K562 (cell line): ENCODE measurements around the gene PFN3. TPM values are rescaled to one million over a fixed set of nuclear protein-coding genes. Genes with fewer than 3 reads are reported as not detected.

Experiments
- ARID1B ChIP-seq: fragments of 450-650 bp; IDR thresholded peaks from 2 replicates; pipeline ENCODE4 v1.6.1; 2016; ENCODE audit warnings: antibody characterized with exemption, mild to moderate bottlenecking, inconsistent platforms
- GATA2 ChIP-seq: sonication (generic); formaldehyde crosslinking; IDR thresholded peaks from 2 replicates; pipeline ENCODE4 v1.4.0; 2020; ENCODE audit warnings: mild to moderate bottlenecking, missing genetic modification reagents
- HDAC1 ChIP-seq, 2 experiments: fragments of 450-650 bp; IDR thresholded peaks; 2 replicates each; pipeline ENCODE4 v1.6.1; 2016 to 2017; ENCODE audit warnings: inconsistent platforms in 1 of 2, mild to moderate bottlenecking in 1 of 2, moderate library complexity in 1 of 2
- HDGF ChIP-seq: fragments of 450-650 bp; IDR thresholded peaks from 2 replicates; pipeline ENCODE4 v1.6.1; 2016
- MCM2 ChIP-seq: fragments of 450-650 bp; IDR thresholded peaks from 2 replicates; pipeline ENCODE4 v1.6.1; 2017; ENCODE audit warnings: low read depth, mild to moderate bottlenecking
- MITF ChIP-seq: IDR thresholded peaks from 2 replicates; pipeline ENCODE4 v1.6.1; 2014; ENCODE audit warnings: antibody characterized with exemption
- MLX ChIP-seq, 2 experiments: fragments of 450-650 bp in 1 of 2; sonication (generic) in 1 of 2; formaldehyde crosslinking; conservative IDR thresholded peaks; 2 replicates each; pipeline versions ENCODE4 v1.4.0 to v1.8.1; 2020 to 2022; ENCODE audit warnings: mild to moderate bottlenecking in 1 of 2, missing genetic modification reagents in 1 of 2
- NBN ChIP-seq: fragments of 450-650 bp; IDR thresholded peaks from 2 replicates; pipeline ENCODE4 v1.6.1; 2016; ENCODE audit warnings: low read depth, mild to moderate bottlenecking
- PHB2 ChIP-seq: fragments of 450-650 bp; IDR thresholded peaks from 2 replicates; pipeline ENCODE4 v1.6.1; 2017; ENCODE audit warnings: low read depth
- PHF20 ChIP-seq: fragments of 450-650 bp; IDR thresholded peaks from 2 replicates; pipeline ENCODE4 v1.6.1; 2018; ENCODE audit not compliant: partially characterized antibody
- PRPF4 ChIP-seq: fragments of 200-400 bp; formaldehyde crosslinking; IDR thresholded peaks from one replicate; pipeline ENCODE4 v1.6.1; 2017; ENCODE audit warnings: low read length, low read depth, mild to moderate bottlenecking; ENCODE audit not compliant: insufficient read depth, poor library complexity, severe bottlenecking
- RBM17 ChIP-seq: fragments of 200-400 bp; formaldehyde crosslinking; IDR thresholded peaks from 2 replicates; pipeline ENCODE4 v1.6.1; 2017; ENCODE audit warnings: low read depth, mild to moderate bottlenecking, low read length, borderline replicate concordance
- SIX5 ChIP-seq, 2 experiments: IDR thresholded peaks; 2 replicates each; pipeline ENCODE4 v1.6.1; 2011; ENCODE audit warnings: low read length in 2 of 2, borderline replicate concordance in 1 of 2, low read depth in 1 of 2, mild to moderate bottlenecking in 1 of 2, moderate library complexity in 1 of 2; ENCODE audit not compliant: insufficient read depth in 1 of 2
- TAF1 ChIP-seq: IDR thresholded peaks from 2 replicates; pipeline ENCODE4 v1.6.1; 2011; ENCODE audit warnings: mild to moderate bottlenecking, low read length, moderate library complexity; ENCODE audit not compliant: insufficient read depth, control insufficient read depth, severe bottlenecking; ENCODE audit errors: extremely low read depth
- TCF15 ChIP-seq: fragments of 250-450 bp; sonication (Bioruptor Pico); IDR thresholded peaks from 2 replicates; pipeline ENCODE4 v1.8.0; 2022; ENCODE audit warnings: moderate library complexity, mild to moderate bottlenecking, inconsistent platforms
- TEAD1 ChIP-seq, 2 experiments: fragments of 450-650 bp in 1 of 2; sonication (generic) in 1 of 2; formaldehyde crosslinking; IDR thresholded peaks; 2 replicates each; pipeline versions ENCODE4 v1.4.0 to v1.8.0; 2020 to 2022; ENCODE audit warnings: mild to moderate bottlenecking in 2 of 2, missing genetic modification reagents in 1 of 2
- TOE1 ChIP-seq, 2 experiments: fragments of 450-650 bp in 1 of 2; sonication (generic) in 1 of 2; formaldehyde crosslinking in 1 of 2; IDR thresholded peaks; 2 replicates each; pipeline versions ENCODE4 v1.7.1 to v1.8.0; 2016 to 2022; ENCODE audit warnings: borderline replicate concordance in 2 of 2, mild to moderate bottlenecking in 2 of 2, antibody characterized with exemption in 1 of 2, inconsistent platforms in 1 of 2, low read depth in 1 of 2, missing genetic modification reagents in 1 of 2, moderate library complexity in 1 of 2
- USF2 ChIP-seq: sonication (generic); formaldehyde crosslinking; IDR thresholded peaks from 2 replicates; pipeline ENCODE4 v1.5.0; 2020; ENCODE audit warnings: missing genetic modification reagents
- ZBTB33 ChIP-seq: sonication (generic); formaldehyde crosslinking; IDR thresholded peaks from 2 replicates; pipeline ENCODE4 v1.8.1; 2023; ENCODE audit warnings: mild to moderate bottlenecking, missing genetic modification reagents
- ZNF175 ChIP-seq: fragments of 200-800 bp; sonication (Bioruptor generic); IDR thresholded peaks from 2 replicates; pipeline ENCODE4 v1.6.1; 2016; ENCODE audit warnings: low read depth, mild to moderate bottlenecking, missing genetic modification characterization, missing compliant biosample characterization
- ZNF263 ChIP-seq: sonication (generic); formaldehyde crosslinking; IDR thresholded peaks from 2 replicates; pipeline ENCODE4 v1.8.0; 2022; ENCODE audit warnings: mild to moderate bottlenecking, missing genetic modification reagents, borderline replicate concordance
- polyA plus RNA-seq, 8 experiments: library from polyadenylated mRNA; depleted of rRNA in 4 of 8; stranded (reverse) in 5 of 8; unstranded in 3 of 8; fragments of >200 nt; fragmentation: Nextera tagmentation in 2 of 8; fragmentation: Illumina TruSeq in 1 of 8; extraction: Ambion mirVana in 2 of 8; extraction: Trizol in 1 of 8; gene quantifications; 2 replicates each; pipeline versions ENCODE4 v1.2.1 to v1.2.3, GENCODE V29; 2011 to 2014; ENCODE audit warnings: inconsistent platforms in 1 of 8, missing spikeins in 1 of 8
- total RNA-seq, 7 experiments: library from RNA; depleted of rRNA in 6 of 7; stranded (reverse); fragments of >200 nt in 6 of 7; fragmentation: Illumina TruSeq in 2 of 7; extraction: Trizol in 2 of 7; gene quantifications; 2 replicates each; pipeline versions ENCODE4 v1.2.1 to v1.2.3, GENCODE V29; 2011 to 2021; ENCODE audit warnings: low replicate concordance in 1 of 7

The PFN3 gene
- total and polyA plus RNA-seq, 9 of the 15 experiments (the other 6 are each of a cell fraction or from before 2014, with no cell fraction given) = not detected

- TF ChIP-seq TAF1 = peak; percentile 44
- TF ChIP-seq GATA2 (CRISPR knock-in tag) = no peak
- TF ChIP-seq TCF15 = no peak
- TF ChIP-seq TOE1 (IDR thresholded peaks at IDR 0.05; ENCODE audit: borderline replicate concordance) = 0 out of 2 replicates have a peak, but pooled peaks have one; percentile 26
- TF ChIP-seq TOE1 (CRISPR knock-in tag; IDR thresholded peaks at IDR 0.05; ENCODE audit: borderline replicate concordance, low read depth) = no peak
- TF ChIP-seq RBM17 = no peak
- 0 out of 4 replicates have a peak, but pooled peaks of 1 of the 2 experiments have one; percentile 37 for TF ChIP-seq TEAD1 (CRISPR knock-in tag; IDR thresholded peaks at IDR 0.05)
- peak; percentile 64 for TF ChIP-seq MITF
- no peak for TF ChIP-seq PRPF4
- TF ChIP-seq ARID1B = 0 out of 2 replicates have a peak, but pooled peaks have one; percentile 10
- TF ChIP-seq USF2 (CRISPR knock-in tag) = 0 out of 2 replicates have a peak, but pooled peaks have one; percentile 14
- no peak for TF ChIP-seq HDGF
- TF ChIP-seq MLX (CRISPR knock-in tag; conservative IDR thresholded peaks at IDR 0.05) = no peak
- TF ChIP-seq HDAC1 (IDR thresholded peaks at IDR 0.05) = peak in 1 of 2 experiments; percentile 49; a peak in 2 of 4 replicates
- peak; percentile 45; the same call in 1 of the 2 replicates for TF ChIP-seq ZNF263 (CRISPR knock-in tag)
- no peak for TF ChIP-seq PHB2
- peak; percentile 28; the same call in 1 of the 2 replicates for TF ChIP-seq NBN
- no peak for TF ChIP-seq PHF20
- TF ChIP-seq MCM2 = no peak
- TF ChIP-seq ZNF175 (CRISPR knock-in tag) = 0 out of 2 replicates have a peak, but pooled peaks have one; percentile 32
- no peak for TF ChIP-seq SIX5 (IDR thresholded peaks at IDR 0.05; ENCODE audit: borderline replicate concordance in 1 of 2, insufficient read depth in 1 of 2, low read depth in 1 of 2, low read length in 2 of 2)
- peak; percentile 59 for TF ChIP-seq ZBTB33
These were observed 29.9 kb downstream of the PFN3 start (continued) for GRCh38 chr5:177370488-177371119.
